HEK293T (cell line): ENCODE data around the gene SERTAD1.

Experiments used
- CTCF ChIA-PET: fragments of 350-600 bp; formaldehyde crosslinking; extraction: SDS; loops from one replicate; lab custom pipeline; 2021; ENCODE audit warnings: antibody characterized with exemption, inconsistent platforms; lab: Yijun Ruan, JAX
- POLR2A ChIA-PET: fragments of 350-600 bp; formaldehyde crosslinking; extraction: SDS; loops from one replicate; lab custom pipeline; 2020; ENCODE audit warnings: antibody characterized with exemption, inconsistent platforms; lab: Yijun Ruan, JAX
- DNase-seq: peaks from one replicate; pipeline ENCODE4 v3.0.0; 2012; ENCODE audit warnings: mixed read lengths; ENCODE audit errors: extremely low spot score
- ARNT ChIP-seq: fragments of 450-650 bp; IDR thresholded peaks from 2 replicates; pipeline ENCODE4 v1.6.1; 2017; ENCODE audit warnings: mild to moderate bottlenecking
- BHLHE40 ChIP-seq: fragments of 450-650 bp; IDR thresholded peaks from 2 replicates; pipeline ENCODE4 v1.6.1; 2016; ENCODE audit warnings: mild to moderate bottlenecking, moderate library complexity, borderline replicate concordance
- CTBP1 ChIP-seq: fragments of 450-650 bp; IDR thresholded peaks from 2 replicates; pipeline ENCODE4 v1.6.1; 2016; ENCODE audit warnings: borderline replicate concordance
- ELF4 ChIP-seq: fragments of 450-650 bp; IDR thresholded peaks from 2 replicates; pipeline ENCODE4 v1.6.1; 2017; ENCODE audit warnings: antibody characterized with exemption
- FOXA1 ChIP-seq: fragments of 450-650 bp; IDR thresholded peaks from 2 replicates; pipeline ENCODE4 v1.6.1; 2016; ENCODE audit warnings: mild to moderate bottlenecking
- HDGF ChIP-seq: fragments of 450-650 bp; IDR thresholded peaks from 2 replicates; pipeline ENCODE4 v1.6.1; 2017; ENCODE audit warnings: antibody characterized with exemption, borderline replicate concordance
- L3MBTL2 ChIP-seq: fragments of 450-650 bp; conservative IDR thresholded peaks from 2 replicates; pipeline ENCODE4 v1.6.1; 2016; ENCODE audit warnings: mild to moderate bottlenecking
- LEF1 ChIP-seq: fragments of 450-650 bp; IDR thresholded peaks from 2 replicates; pipeline ENCODE4 v1.6.1; 2017; ENCODE audit warnings: mild to moderate bottlenecking, borderline replicate concordance
- NFRKB ChIP-seq: fragments of 450-650 bp; IDR thresholded peaks from 2 replicates; pipeline ENCODE4 v1.6.1; 2016; ENCODE audit warnings: mild to moderate bottlenecking, moderate library complexity
- SP1 ChIP-seq: fragments of 450-650 bp; IDR thresholded peaks from 2 replicates; pipeline ENCODE4 v1.6.1; 2017
- SUZ12 ChIP-seq: fragments of 450-650 bp; IDR thresholded peaks from 2 replicates; pipeline ENCODE4 v1.6.1; 2016; ENCODE audit warnings: mild to moderate bottlenecking
- TARDBP ChIP-seq: fragments of 450-650 bp; IDR thresholded peaks from 2 replicates; pipeline ENCODE4 v1.6.1; 2016
- ZNF384 ChIP-seq: fragments of 450-650 bp; IDR thresholded peaks from 2 replicates; pipeline ENCODE4 v1.6.1; 2016
- TF ChIP-seq, protein P1 (sequence below): fragments of 450-650 bp; IDR thresholded peaks from 2 replicates; pipeline ENCODE4 v1.6.1; 2016

SERTAD1 gene

DNA sequence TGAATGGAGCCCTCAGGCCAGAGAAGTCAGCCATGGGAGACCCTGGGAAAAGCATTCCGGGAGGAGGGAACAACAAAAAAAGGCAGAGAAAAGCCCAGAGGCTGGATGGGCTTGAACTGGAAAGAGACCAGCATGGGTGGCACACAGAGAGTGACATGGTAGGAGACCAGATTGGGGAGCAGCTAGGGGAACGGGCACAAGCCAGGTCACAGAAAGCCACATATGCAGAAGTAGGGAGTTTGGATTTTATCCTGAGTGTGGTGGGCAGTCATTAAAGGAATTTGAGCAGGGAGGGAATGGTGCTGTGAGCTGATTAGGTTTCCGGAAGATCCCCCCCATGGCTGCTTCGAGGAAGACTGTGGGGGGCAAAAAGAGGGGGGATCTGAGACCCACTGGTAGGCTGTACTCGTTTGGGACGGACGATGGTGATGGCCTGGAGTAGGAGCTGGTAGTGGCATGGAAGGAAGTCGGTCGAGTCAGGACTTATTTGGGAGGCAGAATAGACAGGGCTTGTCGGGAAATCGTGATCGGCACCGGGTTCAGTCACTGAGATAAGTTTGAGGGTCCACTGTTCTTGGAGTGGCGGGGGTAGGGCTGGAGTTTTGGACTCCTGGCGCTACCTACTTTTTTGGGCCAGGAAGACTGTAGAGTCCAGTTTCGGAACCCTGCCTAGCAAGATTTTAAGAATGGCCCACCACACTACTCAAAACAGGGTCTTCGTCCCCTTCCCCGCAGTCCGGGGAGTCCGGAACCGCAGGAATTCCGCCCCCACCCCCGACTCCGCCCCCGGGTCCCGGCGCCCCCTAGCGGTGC, 949 bp downstream of the SERTAD1 start:
- TF ChIP-seq CTBP1: no peak
- TF ChIP-seq, protein P1, sequence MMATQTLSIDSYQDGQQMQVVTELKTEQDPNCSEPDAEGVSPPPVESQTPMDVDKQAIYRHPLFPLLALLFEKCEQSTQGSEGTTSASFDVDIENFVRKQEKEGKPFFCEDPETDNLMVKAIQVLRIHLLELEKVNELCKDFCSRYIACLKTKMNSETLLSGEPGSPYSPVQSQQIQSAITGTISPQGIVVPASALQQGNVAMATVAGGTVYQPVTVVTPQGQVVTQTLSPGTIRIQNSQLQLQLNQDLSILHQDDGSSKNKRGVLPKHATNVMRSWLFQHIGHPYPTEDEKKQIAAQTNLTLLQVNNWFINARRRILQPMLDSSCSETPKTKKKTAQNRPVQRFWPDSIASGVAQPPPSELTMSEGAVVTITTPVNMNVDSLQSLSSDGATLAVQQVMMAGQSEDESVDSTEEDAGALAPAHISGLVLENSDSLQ: no peak
- TF ChIP-seq ELF4: no peak
- TF ChIP-seq SP1: no peak
- TF ChIP-seq ARNT: no peak
- TF ChIP-seq FOXA1: no peak
- no peak for TF ChIP-seq HDGF
- TF ChIP-seq BHLHE40: no peak
- TF ChIP-seq SUZ12: no peak
- TF ChIP-seq L3MBTL2: no peak
- TF ChIP-seq LEF1: no peak
- CTCF ChIA-PET: interaction anchor here (0.7 kb wide), 1 partner anchor 9 kb away, joined by 3 read pairs; no protein-coding TSS in a partner anchor
- POLR2A ChIA-PET: interaction anchor here (0.9 to 1.3 kb wide), 4 partner anchors 8 to 77 kb away, joined by 3 to 11 read pairs (median 6); partner anchors contain the start of genes BLVRB, C19orf47, PLD3 and SERTAD3
- peak; percentile 59 for DNase-seq

DNA sequence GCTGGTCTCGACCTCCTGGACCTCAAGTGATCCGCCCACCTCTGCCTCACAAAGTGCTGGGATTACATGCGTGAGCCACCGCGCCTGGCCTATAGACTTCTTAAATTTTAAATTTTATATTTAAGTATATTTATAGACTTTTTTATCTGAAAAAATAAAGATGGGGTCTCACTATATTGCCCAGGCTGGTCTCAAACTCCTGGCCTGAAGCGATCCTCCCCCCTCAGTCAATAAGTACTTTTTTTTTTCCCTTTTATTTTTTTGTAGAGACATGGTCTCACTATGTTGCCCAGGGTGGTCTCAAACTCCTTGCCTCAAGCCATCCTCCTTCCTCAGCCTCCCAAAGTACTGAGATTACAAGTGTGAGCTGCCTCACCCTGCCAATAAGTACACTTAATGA, 1.9 kb downstream of the SERTAD1 start:
- POLR2A ChIA-PET: interaction anchor here (1.3 to 2.3 kb wide), 2 partner anchors 9 to 20 kb away, joined by 11 to 14 read pairs; partner anchors contain the start of gene SERTAD3
- no peak for TF ChIP-seq TARDBP
- CTCF ChIA-PET: no interaction called here
- DNase-seq: no peak

DNA sequence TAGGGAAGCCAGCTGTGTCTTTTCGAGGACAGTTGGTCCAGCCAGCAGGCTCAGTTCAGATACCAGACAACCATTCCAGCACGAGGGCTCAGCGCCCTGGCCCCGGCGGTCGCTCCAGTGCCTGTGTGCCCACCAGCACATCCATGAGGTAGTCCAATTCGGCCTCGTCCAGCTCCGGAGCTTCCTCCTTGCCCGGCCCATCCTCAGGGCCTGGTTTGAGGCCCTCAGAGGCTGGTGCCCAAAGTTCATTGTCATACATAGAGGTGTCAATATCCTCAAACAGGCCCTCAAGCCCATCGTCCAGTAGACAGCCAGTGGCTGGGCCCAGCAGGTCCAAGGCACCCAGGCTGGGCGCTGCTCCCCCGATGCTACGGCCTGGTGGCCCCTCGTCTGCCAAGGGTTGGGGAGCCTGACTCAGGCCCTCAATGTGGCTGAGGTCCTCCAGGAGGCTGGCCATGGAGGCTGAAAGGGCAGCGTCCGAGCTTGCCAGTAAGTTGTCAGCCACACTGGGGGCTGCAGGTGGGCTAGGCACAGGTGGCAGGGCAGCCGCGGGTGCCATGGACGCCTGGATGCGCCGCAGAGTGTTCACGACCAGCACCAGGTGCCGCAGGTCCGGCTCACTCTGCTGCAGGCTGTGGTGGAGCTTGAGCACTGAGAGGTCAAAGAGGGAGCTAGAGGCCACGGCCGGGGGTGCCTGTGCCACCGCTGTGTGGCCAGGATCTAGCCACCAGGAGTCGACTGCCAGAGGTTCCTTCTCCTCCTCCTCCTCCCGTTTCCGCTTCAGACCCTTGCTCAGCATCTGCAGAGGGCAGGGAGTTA, 2.8 kb downstream of the SERTAD1 start:
- DNase-seq: no peak
- POLR2A ChIA-PET: interaction anchor here (1.1 to 2.3 kb wide), 2 partner anchors 11 to 21 kb away, joined by 4 to 14 read pairs; partner anchors contain the start of gene SERTAD3
- CTCF ChIA-PET: interaction anchor here (1.6 kb wide), 1 partner anchor 65 kb away, joined by 3 read pairs; no protein-coding TSS in a partner anchor
- TF ChIP-seq CTBP1: no peak
- no peak for TF ChIP-seq ELF4
- no peak for TF ChIP-seq ZNF384

DNA sequence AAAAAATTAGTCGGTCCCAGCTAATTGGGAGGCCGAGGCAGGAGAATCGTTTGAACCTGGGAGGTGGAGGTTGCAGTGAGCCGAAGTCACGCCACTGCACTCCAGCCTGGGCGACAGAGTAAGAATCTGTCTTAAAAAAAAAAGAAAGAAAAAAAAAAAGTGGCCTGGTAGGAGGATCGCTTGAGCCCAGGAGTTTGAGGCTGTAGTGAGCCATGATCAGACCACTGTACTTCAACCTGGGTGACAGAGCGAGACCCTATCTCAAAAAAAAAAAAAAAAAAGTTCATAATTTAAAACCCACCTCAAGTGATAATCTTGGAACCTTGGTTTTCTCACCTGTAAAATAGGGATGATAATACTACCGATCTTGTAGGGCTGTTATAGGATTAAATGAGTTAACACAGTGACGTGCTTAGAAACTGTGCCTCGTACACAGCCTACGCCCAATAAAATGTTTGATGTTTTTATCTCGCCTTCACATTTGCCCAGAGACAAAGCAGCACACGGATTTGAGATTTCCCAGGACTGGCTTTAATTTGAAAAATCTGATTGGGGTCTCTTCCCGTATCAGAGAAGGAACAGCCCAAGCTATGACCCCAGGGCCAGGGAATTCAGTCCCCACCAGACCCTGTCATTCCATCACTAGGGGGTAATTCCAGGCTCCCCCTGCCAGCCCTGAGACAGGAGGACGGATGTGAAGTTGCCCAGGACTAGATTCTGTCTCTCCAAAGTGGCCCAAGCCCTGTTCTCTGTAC, 3.6 kb downstream of the SERTAD1 start:
- POLR2A ChIA-PET: interaction anchor here (1.1 to 2.3 kb wide), 4 partner anchors 12 to 21 kb away, joined by 4 to 57 read pairs (median 16); partner anchors contain the start of gene SERTAD3
- DNase-seq: no peak
- CTCF ChIA-PET: interaction anchor here (1.6 kb wide), 1 partner anchor 66 kb away, joined by 3 read pairs; no protein-coding TSS in a partner anchor
- TF ChIP-seq ZNF384 (peak; percentile 53; the same call in 1 of the 2 replicates), HDGF (no peak)

DNA sequence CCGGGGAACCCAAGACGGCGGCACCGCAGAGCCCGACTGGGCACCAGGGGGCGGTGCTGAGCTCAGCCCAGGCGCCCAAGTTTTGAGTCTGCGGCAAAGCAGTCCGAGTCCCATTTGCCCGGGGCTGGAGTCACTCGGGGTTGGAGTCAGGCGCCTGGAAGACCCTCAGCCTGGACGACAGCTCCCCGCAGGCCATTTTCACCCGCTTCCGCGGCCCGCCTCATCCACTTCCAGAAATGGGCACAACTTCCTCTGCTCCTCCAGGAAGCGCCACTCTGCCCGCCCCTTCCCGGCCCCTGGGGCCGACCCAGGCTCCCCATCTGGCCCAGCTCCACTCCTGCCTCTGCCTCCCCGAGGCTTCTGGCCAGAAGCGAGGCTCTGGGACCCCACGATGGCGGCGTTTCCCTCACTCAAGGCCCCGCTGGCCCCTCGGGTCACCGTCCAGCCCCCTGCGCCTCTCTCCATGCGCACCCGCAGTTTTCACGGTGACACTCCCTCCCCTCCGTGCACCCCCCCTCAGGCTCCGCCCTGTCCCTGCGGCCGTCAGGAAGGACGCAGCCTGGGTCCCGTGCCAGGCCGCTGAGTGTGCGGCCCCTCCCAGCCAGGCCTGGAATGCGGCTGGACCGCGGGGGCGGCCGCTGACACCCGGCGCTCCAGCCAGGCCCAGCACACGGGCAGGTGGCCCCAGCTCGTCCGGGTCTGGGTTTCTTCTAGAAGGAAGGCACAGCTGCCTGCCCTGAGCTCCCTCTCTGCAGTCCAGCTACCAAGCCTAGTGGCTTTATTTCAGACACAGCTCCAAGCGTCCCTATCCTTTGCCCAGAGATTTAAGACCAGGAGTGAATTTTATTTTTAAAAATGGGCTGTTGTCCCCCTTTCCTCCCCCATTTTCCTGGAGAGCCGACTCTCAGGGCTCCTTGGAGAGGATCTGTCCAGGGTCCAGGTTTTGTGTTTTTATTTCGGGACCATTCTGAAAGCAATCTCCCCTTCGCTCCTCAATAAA, 4.7 kb downstream of the SERTAD1 start:
- TF ChIP-seq SUZ12: no peak
- TF ChIP-seq, protein P1: 0 out of 2 replicates have a peak, but pooled peaks have one; percentile 6
- peak; percentile 20 for TF ChIP-seq L3MBTL2
- DNase-seq: peak; percentile 77
- CTCF ChIA-PET: interaction anchor here (0.7 to 2.0 kb wide), 6 partner anchors 10 to 67 kb away, joined by 3 to 6 read pairs (median 4); no protein-coding TSS in a partner anchor
- POLR2A ChIA-PET: interaction anchor here (0.6 to 2.0 kb wide), 15 partner anchors 10 to 238 kb away, joined by 3 to 57 read pairs (median 6); partner anchors contain the start of genes BLVRB, C19orf47, MAP3K10 and PLD3

DNA sequence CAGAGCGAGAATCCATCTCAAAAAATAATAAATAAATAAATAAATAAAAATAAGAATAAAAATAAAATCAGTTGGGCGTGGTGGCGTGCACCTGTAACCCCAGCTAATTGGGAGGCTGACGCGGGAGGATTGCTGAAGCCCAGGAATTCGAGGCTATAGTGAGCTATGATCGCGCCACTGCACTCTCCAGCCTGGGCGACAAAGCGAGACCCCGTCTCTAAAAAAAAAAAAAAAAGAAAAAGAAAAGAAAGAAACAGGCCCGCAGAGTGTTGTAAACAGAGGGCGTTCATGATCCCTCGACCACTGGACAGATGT, 5.4 kb downstream of the SERTAD1 start:
- CTCF ChIA-PET: interaction anchor here (0.7 to 2.0 kb wide), 5 partner anchors 9 to 25 kb away, joined by 3 to 6 read pairs (median 4); no protein-coding TSS in a partner anchor
- POLR2A ChIA-PET: interaction anchor here (0.6 to 2.0 kb wide), 15 partner anchors 9 to 238 kb away, joined by 3 to 57 read pairs (median 6); partner anchors contain the start of genes BLVRB, C19orf47, MAP3K10 and PLD3
- TF ChIP-seq LEF1 (no peak), ELF4 (no peak), CTBP1 (no peak), NFRKB (no peak), SP1 (no peak), BHLHE40 (no peak), L3MBTL2 (no peak), TARDBP (no peak), HDGF (no peak), ZNF384 (no peak)
- DNase-seq: no peak
